Measurements from ENCODE around the gene ABO.
"Not testable (repeated sequence)": the region's sequence is repeated elsewhere in the genome, so short reads cannot be mapped to it uniquely, and the experiment has no call there.

ABO gene

DNA sequence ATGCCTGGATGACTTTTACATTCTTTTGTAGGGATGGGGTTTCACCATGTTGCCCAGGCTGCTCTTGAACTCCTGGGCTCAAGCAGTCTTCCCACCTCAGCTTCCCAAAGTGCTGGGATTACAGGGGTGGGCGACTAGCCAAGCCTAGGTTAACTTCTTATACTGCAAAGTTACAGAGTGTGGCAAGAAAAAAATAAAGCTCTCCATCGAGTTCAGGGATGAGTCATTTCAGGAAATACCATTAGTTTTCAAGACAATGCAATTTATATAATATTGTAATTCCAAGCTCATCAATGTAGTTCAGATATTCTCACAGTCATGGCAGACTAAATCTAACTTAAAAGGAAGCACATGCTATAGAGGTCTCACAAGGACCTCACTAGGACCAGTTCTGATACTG lies 11.5 kb upstream of the ABO start:
- DNase-seq (ENCODE audit: low read depth): no peak

DNA sequence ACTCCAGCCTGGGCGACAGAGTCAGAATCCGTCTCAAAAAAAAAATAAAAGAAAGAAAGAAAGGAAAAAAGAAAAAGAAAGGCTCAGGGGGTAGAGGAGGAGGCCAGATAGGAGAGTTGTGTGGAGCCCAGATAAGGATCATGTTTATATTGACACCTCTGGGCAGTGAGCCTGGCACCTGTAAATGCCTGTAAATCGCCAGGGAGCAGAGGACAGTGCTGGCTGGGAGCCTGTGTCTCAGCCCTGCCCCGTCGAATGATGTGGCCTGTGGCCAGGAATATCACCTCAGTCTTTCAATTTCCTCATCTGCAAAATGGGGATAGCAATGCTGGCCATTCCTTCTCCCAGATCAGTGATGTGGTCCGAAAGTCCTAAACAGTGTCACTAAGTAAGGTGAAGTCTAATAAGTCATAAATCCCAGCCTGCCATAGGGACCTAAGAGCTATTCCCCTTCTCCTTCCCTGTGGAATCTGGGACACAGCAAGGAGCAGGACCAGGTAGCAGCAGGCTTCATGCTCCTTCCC lies 10.3 kb upstream of the ABO start:
- DNase-seq (ENCODE audit: low read depth): no peak

GRCh38 chr9:133284362-133284761 lies 9.4 kb upstream of the ABO start:
- no peak for DNase-seq (ENCODE audit: low read depth)

- DNase-seq (ENCODE audit: low read depth): not testable (repeated sequence)
Measured at GRCh38 chr9:133283255-133284032, 8.4 kb upstream of the ABO start.

DNA sequence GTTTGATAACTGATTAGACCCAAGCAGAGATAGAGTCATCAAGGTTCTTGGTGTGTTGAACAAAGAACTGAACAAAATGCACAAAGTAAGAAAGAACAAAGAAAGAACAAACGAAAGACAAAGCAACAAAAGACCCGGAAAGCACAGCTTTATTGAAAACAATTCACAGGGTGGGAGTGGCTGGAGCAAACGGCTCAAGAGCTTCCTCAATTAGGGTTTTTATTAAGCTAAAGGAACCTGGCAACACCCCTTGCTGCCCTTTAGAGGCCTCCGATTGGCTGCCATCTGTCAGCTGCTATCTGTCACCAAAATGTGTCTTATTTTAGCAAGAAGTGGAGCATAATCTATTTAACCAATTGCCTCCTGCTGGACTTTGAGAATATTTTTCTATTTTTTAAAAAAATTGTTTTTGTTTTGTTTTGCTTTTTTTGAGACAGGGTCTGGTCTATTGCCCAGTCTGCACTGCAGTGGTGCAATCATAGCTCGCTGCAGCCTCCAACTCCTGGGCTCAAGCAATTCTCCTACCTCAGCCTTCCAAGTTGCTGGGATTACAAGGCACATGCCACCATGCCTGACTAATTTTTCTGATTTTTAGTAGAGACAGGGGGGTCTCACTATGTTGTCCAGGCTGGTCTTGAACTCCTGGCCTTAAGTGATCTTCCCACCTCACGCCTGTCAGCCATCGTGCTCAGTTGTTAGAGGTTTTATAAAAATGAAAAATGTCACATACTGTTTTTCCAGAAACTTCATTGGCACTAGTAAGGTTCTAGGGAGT lies 7.7 kb upstream of the ABO start:
- no peak for DNase-seq (ENCODE audit: low read depth)

- no peak for DNase-seq (ENCODE audit: low read depth)
Measured at GRCh38 chr9:133280392-133280791, 5.4 kb upstream of the ABO start.

- DNase-seq (ENCODE audit: low read depth): no peak
Measured at GRCh38 chr9:133278161-133279114, 3.4 kb upstream of the ABO start.

DNA sequence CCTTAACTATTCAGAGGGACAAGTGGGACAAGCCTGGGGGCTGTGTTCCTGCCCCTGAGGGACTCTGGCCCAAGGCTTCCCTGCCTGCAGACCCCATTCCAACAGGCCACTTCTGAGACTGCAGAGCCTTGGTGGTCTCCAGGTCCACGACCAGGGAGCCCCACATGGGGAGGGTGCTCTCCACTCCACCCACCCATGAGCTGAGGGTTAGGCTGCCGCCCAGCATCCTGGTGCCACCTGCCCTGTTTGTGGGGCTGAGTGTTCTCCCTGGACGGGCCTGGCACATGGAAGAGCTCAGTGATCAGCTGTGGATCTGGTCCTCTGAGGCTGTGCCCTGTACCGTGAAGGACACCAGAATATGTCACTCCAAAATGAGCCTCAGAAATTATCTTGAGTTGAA lies 2.5 kb upstream of the ABO start:
- DNase-seq (ENCODE audit: low read depth): no peak

- no peak for DNase-seq (ENCODE audit: low read depth)
Measured at GRCh38 chr9:133276923-133277322, 1.9 kb upstream of the ABO start.

DNA sequence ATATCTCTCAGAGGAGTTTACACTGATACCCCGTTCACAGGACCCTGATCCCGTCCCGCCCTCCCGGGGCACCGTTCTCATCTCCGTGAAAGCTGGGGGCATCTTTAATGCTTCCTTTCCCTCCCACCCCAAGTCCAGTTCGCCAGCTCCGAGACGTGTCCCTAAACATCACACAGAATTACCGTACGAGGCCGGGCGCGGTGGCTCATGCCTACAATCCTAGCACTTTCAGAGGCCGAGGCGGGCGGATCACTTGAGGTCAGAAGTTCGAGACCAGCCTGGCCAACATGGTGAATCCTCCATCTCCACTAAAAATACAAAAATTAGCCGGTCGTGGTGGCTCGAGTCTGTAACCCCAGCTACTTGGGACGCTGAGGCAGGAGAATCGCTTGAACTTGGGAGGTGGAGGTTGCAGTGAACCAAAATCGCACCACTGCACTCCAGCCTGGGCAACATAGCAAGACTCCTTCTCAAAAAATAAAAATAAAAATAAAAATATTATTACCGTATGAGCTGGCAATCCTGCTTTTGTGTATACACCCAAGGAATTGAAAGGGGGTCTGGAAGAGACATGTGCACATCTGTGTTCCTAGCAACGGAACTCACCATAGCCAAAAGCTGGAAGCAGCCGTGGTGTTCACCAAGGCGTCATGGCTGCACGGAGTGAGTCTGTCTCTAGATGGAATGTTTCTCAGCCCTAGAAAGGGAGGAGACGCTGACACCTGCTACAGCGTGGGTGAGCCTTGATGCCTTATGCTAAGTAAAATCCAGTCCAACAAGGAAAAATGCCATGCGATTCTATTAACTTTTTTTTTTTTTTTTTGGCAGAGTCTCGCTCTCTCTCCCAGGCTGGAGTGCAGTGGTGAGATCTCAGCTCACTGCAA lies 1.2 kb upstream of the ABO start:
- DNase-seq (ENCODE audit: low read depth): no peak

- no peak for DNase-seq (ENCODE audit: low read depth)
Measured at GRCh38 chr9:133274236-133275104, 531 bp downstream of the ABO start.

- DNase-seq (ENCODE audit: low read depth): no peak
Measured at GRCh38 chr9:133273819-133274218, 1.2 kb downstream of the ABO start.

- DNase-seq (ENCODE audit: low read depth): no peak
Measured at GRCh38 chr9:133273098-133273497, 1.9 kb downstream of the ABO start.

DNA sequence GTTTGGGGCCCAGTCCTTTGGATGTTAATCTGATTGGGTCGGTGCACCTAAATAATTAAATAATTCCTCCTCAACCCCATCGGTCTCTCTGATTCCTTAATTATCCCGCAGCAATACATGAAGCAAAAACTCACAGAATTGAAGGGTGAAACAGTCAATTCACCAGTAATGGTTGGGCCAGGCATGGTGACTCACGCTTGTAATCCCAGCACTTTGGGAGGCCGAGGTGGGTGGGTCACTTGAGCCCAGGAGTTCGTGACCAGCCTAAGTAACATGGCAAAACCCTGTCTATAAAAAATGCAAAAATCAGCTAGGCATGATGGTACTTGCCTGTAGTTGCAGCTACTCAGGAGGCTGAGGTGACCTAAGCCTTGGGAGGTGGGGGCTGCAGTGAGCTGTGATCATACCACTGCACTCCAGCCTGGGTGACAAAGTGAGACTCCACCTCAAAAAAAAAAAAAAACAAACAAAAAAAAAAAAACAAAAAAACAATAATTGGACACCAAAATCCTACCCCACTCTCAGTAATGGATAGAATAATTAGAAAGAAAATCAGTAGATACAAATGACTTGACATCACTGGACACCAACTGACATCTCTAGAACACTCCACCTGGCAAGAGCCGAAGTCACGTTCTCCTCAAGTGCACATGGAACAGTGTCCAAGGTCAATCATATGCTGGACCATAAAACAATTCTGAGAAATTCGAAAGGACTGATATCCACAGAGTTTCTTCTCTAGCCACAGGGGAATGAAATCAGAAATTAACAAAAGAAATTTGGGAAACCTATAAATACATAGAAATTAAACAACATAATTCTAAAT lies 5.3 kb downstream of the ABO start:
- no peak for DNase-seq (ENCODE audit: low read depth)

GRCh38 chr9:133269136-133269535 lies 5.9 kb downstream of the ABO start:
- DNase-seq (ENCODE audit: low read depth): not testable (repeated sequence)

- DNase-seq (ENCODE audit: low read depth): no peak
Measured at GRCh38 chr9:133268335-133269056, 6.5 kb downstream of the ABO start.

- DNase-seq (ENCODE audit: low read depth): no peak
Measured at GRCh38 chr9:133264235-133264764, 10.7 kb downstream of the ABO start.

- no peak for DNase-seq (ENCODE audit: low read depth)
Measured at GRCh38 chr9:133263557-133263956, 11.4 kb downstream of the ABO start.

All from fibroblast of the conjunctiva (primary cell).